Loucy (cell line): ENCODE measurements around the gene RXRA.

Source experiments
- EZH2phosphoT487 ChIP-seq: fragments of 200-600 bp; IDR thresholded peaks from 2 replicates; pipeline ENCODE4 v1.6.1; 2018; ENCODE audit warnings: antibody characterized with exemption, mild to moderate bottlenecking, moderate library complexity, borderline replicate concordance
- TF ChIP-seq, protein P1 (sequence below): fragments of 200-600 bp; sonication (generic); conservative IDR thresholded peaks from 2 replicates; pipeline ENCODE4 v1.5.1; 2014; ENCODE audit warnings: mild to moderate bottlenecking, antibody characterized with exemption, low read length

GRCh38 chr9:134410835-134411217, 84.6 kb downstream of the RXRA start:
- TF ChIP-seq, protein P1, sequence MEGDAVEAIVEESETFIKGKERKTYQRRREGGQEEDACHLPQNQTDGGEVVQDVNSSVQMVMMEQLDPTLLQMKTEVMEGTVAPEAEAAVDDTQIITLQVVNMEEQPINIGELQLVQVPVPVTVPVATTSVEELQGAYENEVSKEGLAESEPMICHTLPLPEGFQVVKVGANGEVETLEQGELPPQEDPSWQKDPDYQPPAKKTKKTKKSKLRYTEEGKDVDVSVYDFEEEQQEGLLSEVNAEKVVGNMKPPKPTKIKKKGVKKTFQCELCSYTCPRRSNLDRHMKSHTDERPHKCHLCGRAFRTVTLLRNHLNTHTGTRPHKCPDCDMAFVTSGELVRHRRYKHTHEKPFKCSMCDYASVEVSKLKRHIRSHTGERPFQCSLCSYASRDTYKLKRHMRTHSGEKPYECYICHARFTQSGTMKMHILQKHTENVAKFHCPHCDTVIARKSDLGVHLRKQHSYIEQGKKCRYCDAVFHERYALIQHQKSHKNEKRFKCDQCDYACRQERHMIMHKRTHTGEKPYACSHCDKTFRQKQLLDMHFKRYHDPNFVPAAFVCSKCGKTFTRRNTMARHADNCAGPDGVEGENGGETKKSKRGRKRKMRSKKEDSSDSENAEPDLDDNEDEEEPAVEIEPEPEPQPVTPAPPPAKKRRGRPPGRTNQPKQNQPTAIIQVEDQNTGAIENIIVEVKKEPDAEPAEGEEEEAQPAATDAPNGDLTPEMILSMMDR = no peak
- TF ChIP-seq EZH2phosphoT487 = no peak
